Kidney epithelial cell (primary cell): Measurements from ENCODE around the gene WNT11. TPM values are rescaled to one million over a fixed set of nuclear protein-coding genes. Genes with fewer than 3 reads are reported as not detected.

ENCODE experiments used
- DNase-seq: peaks from one replicate; pipeline ENCODE4 v3.0.0-alpha.2; 2010; ENCODE audit warnings: low read depth
- H3K27me3 ChIP-seq: 2 replicates; pipeline ENCODE4 v1.6.0; 2011; ENCODE audit warnings: low read length; ENCODE audit not compliant: control insufficient read depth, insufficient read depth
- H3K36me3 ChIP-seq: 2 replicates; pipeline ENCODE4 v1.5.1; 2011; ENCODE audit warnings: low read length; ENCODE audit not compliant: control insufficient read depth, insufficient read depth
- H3K4me3 ChIP-seq: 2 replicates; pipeline ENCODE4 v1.5.1; 2011; ENCODE audit warnings: low read depth, mild to moderate bottlenecking, control low read depth, low read length
- CTCF ChIP-seq: IDR thresholded peaks from 2 replicates; pipeline ENCODE4 v1.5.1; 2011; ENCODE audit warnings: mild to moderate bottlenecking, moderate library complexity, low read length, control low read depth, inconsistent platforms; ENCODE audit not compliant: insufficient read depth, poor library complexity, severe bottlenecking
- total RNA-seq: library from RNA; depleted of rRNA; stranded (reverse); fragments of >200 nt; gene quantifications from 2 replicates; pipeline ENCODE4 v1.2.3, GENCODE V29; 2015

Gene WNT11
- total RNA-seq, 1 donor from 2014 or later, result 0.21 TPM

- Histone ChIP-seq H3K4me3 (no peak overlapping the region), H3K36me3 (no peaks in the 10 kb centered on the region), H3K27me3 (peaks cover 11% of the 10 kb centered on the region)
- DNase-seq, result no peak
- TF ChIP-seq CTCF, result no peak
Observed at GRCh38 chr11:76221365-76221764, 15.1 kb upstream of the WNT11 start.

- H3K4me3 ChIP-seq, result no peak overlapping the region
- no peak for TF ChIP-seq CTCF
- H3K27me3 ChIP-seq, result peaks cover 11% of the 10 kb centered on the region
- DNase-seq, result no peak
- no peaks in the 10 kb centered on the region for H3K36me3 ChIP-seq
Observed at GRCh38 chr11:76219243-76219642, 12.9 kb upstream of the WNT11 start.

GRCh38 chr11:76218449-76219178 lies 12.3 kb upstream of the WNT11 start:
- DNase-seq, result no peak
- peaks cover 12% of the 10 kb centered on the region for H3K27me3 ChIP-seq
- no peak overlapping the region for H3K4me3 ChIP-seq
- H3K36me3 ChIP-seq, result no peaks in the 10 kb centered on the region
- no peak for TF ChIP-seq CTCF

- Histone ChIP-seq H3K36me3 (no peaks in the 10 kb centered on the region), H3K27me3 (peaks cover 17% of the 10 kb centered on the region), H3K4me3 (no peak overlapping the region)
- TF ChIP-seq CTCF, result no peak
- DNase-seq, result no peak
Observed at GRCh38 chr11:76217653-76218160, 11.4 kb upstream of the WNT11 start.

GRCh38 chr11:76216536-76217325 lies 10.4 kb upstream of the WNT11 start:
- no peak for DNase-seq
- Histone ChIP-seq H3K27me3 (peaks cover 27% of the 10 kb centered on the region), H3K36me3 (no peaks in the 10 kb centered on the region), H3K4me3 (no peak overlapping the region)
- TF ChIP-seq CTCF, result no peak
